Uterine smooth muscle cell (primary cell): ENCODE results near the gene HEATR5A. TPM values are rescaled to one million over a fixed set of nuclear protein-coding genes. Genes with fewer than 3 reads are reported as not detected.

Experiments used
- total RNA-seq: library from RNA; depleted of rRNA; stranded (reverse); fragments of >200 nt; gene quantifications from 2 replicates; pipeline ENCODE4 v1.2.3, GENCODE V29; 2014

The HEATR5A gene
- total RNA-seq = 46.1 and 65.2 TPM in 2 replicates

DNA sequence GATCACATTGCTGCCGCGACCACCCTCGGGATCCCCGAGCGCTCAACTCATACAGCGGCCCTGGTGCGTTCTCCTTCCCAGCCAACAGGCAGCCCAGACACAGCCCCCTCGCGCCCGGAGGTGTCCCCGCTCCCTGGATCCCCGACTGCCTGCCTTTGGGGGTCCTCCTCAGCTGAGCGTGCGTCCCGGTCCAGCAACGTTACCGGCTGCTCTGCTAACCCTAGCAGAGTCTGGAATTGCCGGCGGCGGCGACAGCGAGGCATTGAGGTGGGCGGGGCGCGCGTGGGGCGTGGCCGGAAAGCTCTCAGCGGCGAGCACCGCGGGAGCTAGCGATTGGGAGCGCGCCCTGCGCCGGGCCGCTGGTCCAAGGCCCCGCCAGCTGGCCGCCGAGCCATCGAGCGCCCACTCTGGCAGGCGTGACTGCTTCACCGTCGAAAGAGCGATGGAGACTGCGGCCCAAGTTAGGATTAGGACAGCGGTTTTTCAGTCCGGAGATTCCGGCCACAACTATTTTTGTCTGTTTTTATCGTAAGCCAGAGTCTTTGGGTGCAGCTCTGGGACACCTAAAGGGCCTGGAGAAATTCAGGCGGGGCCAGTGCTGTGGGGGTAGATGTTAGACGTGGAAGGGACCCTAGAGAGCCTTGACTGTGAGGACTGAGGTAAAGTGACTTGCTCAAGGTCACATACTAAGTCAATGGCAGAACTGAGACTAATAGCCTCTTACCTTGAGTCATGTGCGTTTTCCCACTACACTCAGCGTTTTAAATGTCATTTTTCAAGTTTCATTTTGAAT lies at the start of gene HEATR5A:
HEATR5A (minus strand) TSS at position 232 of the 793 bp plus-strand sequence. CDS start 17,575 bp downstream, outside the sequence.

GRCh38 chr14:31456841-31457664 lies 36.7 kb upstream of the HEATR5A start, which contains the start of gene DTD2:
Gene DTD2, minus strand, starts transcription at chr14:31457506. Its CDS starts 113 bp downstream, at chr14:31457393.

Other genes starting within 250 kb of the HEATR5A start
- gene HECTD1, start 212.8 kb downstream of the HEATR5A start, total RNA-seq = 276 and 277 TPM in 2 replicates
- gene DTD2, start 37.0 kb upstream of the HEATR5A start, total RNA-seq = 43.0 and 48.9 TPM in 2 replicates
- gene GPR33, start 67.5 kb upstream of the HEATR5A start, total RNA-seq = not detected in 2 replicates
- 13.5 and 14.9 TPM in 2 replicates for gene NUBPL, start 140.9 kb upstream of the HEATR5A start, total RNA-seq